OCI-LY1 (cell line): ENCODE results near the gene MKNK1.

ENCODE experiments used
- H2AFZ ChIP-seq: fragments of 200-600 bp; sonication (generic), shearing (Covaris generic); 2 replicates; pipeline ENCODE4 v1.6.0; 2014; ENCODE audit warnings: antibody characterized with exemption, mild to moderate bottlenecking, low read length
- H3F3A ChIP-seq: fragments of 200-600 bp; sonication (generic), shearing (Covaris generic); 2 replicates; pipeline ENCODE4 v1.6.0; 2014; ENCODE audit warnings: mild to moderate bottlenecking, antibody characterized with exemption, low read length, moderate library complexity; ENCODE audit not compliant: insufficient read depth
- H3K27ac ChIP-seq: fragments of 200-600 bp; sonication (generic); 2 replicates; pipeline ENCODE4 v1.5.1; 2014; ENCODE audit warnings: low read length, mixed run types, mild to moderate bottlenecking, low read depth; ENCODE audit not compliant: poor library complexity, severe bottlenecking
- H3K27me3 ChIP-seq: fragments of 200-600 bp; sonication (generic); 2 replicates; pipeline ENCODE4 v1.6.0; 2014; ENCODE audit warnings: antibody characterized with exemption, mild to moderate bottlenecking, low read length, moderate library complexity; ENCODE audit not compliant: insufficient read depth
- H3K36me3 ChIP-seq: fragments of 200-600 bp; sonication (generic); 2 replicates; pipeline ENCODE4 v1.6.1; 2014; ENCODE audit warnings: mild to moderate bottlenecking, antibody characterized with exemption, low read length, moderate library complexity, mixed read lengths; ENCODE audit not compliant: insufficient read depth
- H3K4me1 ChIP-seq: fragments of 200-600 bp; sonication (generic); 2 replicates; pipeline ENCODE4 v1.5.1; 2014; ENCODE audit warnings: mild to moderate bottlenecking, low read length, moderate library complexity; ENCODE audit not compliant: insufficient read depth, severe bottlenecking
- H3K4me2 ChIP-seq: fragments of 200-600 bp; sonication (generic), shearing (Covaris generic); 2 replicates; pipeline ENCODE4 v1.6.1; 2014; ENCODE audit warnings: low read length
- H3K4me3 ChIP-seq: fragments of 200-600 bp; sonication (generic); 2 replicates; pipeline ENCODE4 v1.5.1; 2014; ENCODE audit warnings: low read length, low read depth, mild to moderate bottlenecking, mixed read lengths; ENCODE audit not compliant: poor library complexity, severe bottlenecking
- H3K79me2 ChIP-seq: fragments of 200-600 bp; shearing (Covaris generic); 2 replicates; pipeline ENCODE4 v1.6.1; 2016; ENCODE audit warnings: mixed run types, low read length, mixed read lengths; ENCODE audit not compliant: insufficient read depth
- H3K9ac ChIP-seq: fragments of 200-600 bp; sonication (generic), shearing (Covaris generic); 2 replicates; pipeline ENCODE4 v1.6.1; 2014; ENCODE audit warnings: mild to moderate bottlenecking, low read length, mixed read lengths
- H3K9me2 ChIP-seq: fragments of 200-600 bp; sonication (generic), shearing (Covaris generic); 2 replicates; pipeline ENCODE4 v1.6.1; 2014; ENCODE audit warnings: low read depth, mild to moderate bottlenecking, low read length, mixed read lengths
- H3K9me3 ChIP-seq: fragments of 200-600 bp; shearing (Covaris generic); 2 replicates; pipeline ENCODE4 v1.6.1; 2014; ENCODE audit warnings: low read length, mixed read lengths
- H4K20me1 ChIP-seq: fragments of 200-600 bp; sonication (generic), shearing (Covaris generic); 2 replicates; pipeline ENCODE4 v1.6.0; 2016; ENCODE audit warnings: mild to moderate bottlenecking, low read length; ENCODE audit not compliant: insufficient read depth
- CTCF ChIP-seq: fragments of 200-600 bp; sonication (generic), shearing (Covaris generic); IDR thresholded peaks from 2 replicates; pipeline ENCODE4 v1.5.1; 2017; ENCODE audit warnings: mild to moderate bottlenecking, antibody characterized with exemption, low read length, moderate library complexity, mixed read lengths
- EZH2 ChIP-seq: fragments of 200-600 bp; sonication (generic), shearing (Covaris generic); IDR thresholded peaks from 2 replicates; pipeline ENCODE4 v1.8.0; 2017; ENCODE audit warnings: borderline replicate concordance, mixed run types, mild to moderate bottlenecking, antibody characterized with exemption, low read length, moderate library complexity, mixed read lengths

MKNK1 gene

GRCh38 chr1:46551597-46552095, 52.4 kb downstream of the MKNK1 start, which contains the start of gene KNCN:
KNCN (minus strand) TSS chr1:46551647; CDS start chr1:46551215, 432 bp downstream.
- no peak within 1 kb of the TSS for H3K4me3 ChIP-seq
- no peaks in the 10 kb centered on the region for H3K79me2 ChIP-seq

GRCh38 chr1:46550751-46551231, 53.3 kb downstream of the MKNK1 start:
- Histone ChIP-seq H3F3A (no peaks in the 10 kb centered on the region), H3K36me3 (no peaks in the 10 kb centered on the region), H3K4me1 (no peaks in the 10 kb centered on the region), H3K4me2 (no peak overlapping the region), H3K79me2 (no peaks in the 10 kb centered on the region), H3K27me3 (no peaks in the 10 kb centered on the region), H3K9ac (no peak overlapping the region), H4K20me1 (no peaks in the 10 kb centered on the region), H3K27ac (no peak overlapping the region), H3K9me3 (no peaks in the 10 kb centered on the region), H3K4me3 (no peak overlapping the region), H2AFZ (no peak overlapping the region), H3K9me2 (no peaks in the 10 kb centered on the region)
- no peak for TF ChIP-seq EZH2
- no peak for TF ChIP-seq CTCF

More at GRCh38 chr1:46551597-46552095, 52.4 kb downstream of the MKNK1 start, which contains the start of gene KNCN:
- no peak within 1 kb of the TSS for H3K27ac ChIP-seq
- H3K4me1 ChIP-seq: no peaks in the 10 kb centered on the region
- H3K9me3 ChIP-seq: no peaks in the 10 kb centered on the region
- H3K9me2 ChIP-seq: no peaks in the 10 kb centered on the region
- no peaks in the 10 kb centered on the region for H3K36me3 ChIP-seq
- TF ChIP-seq EZH2 (no peak), CTCF (no peak)
- no peaks in the 10 kb centered on the region for H3K27me3 ChIP-seq
- H3F3A ChIP-seq: no peaks in the 10 kb centered on the region
- no peak within 1 kb of the TSS for H3K9ac ChIP-seq
- no peaks in the 10 kb centered on the region for H4K20me1 ChIP-seq
- H3K4me2 ChIP-seq: no peak within 1 kb of the TSS
- no peak within 1 kb of the TSS for H2AFZ ChIP-seq

GRCh38 chr1:46549697-46550681, 54.1 kb downstream of the MKNK1 start:
- H3K4me1 ChIP-seq: no peaks in the 10 kb centered on the region
- no peak overlapping the region for H3K4me3 ChIP-seq
- no peaks in the 10 kb centered on the region for H4K20me1 ChIP-seq
- no peaks in the 10 kb centered on the region for H3K9me3 ChIP-seq
- H3K79me2 ChIP-seq: no peaks in the 10 kb centered on the region
- H2AFZ ChIP-seq: no peak overlapping the region
- no peak overlapping the region for H3K9ac ChIP-seq
- H3K9me2 ChIP-seq: no peaks in the 10 kb centered on the region
- no peaks in the 10 kb centered on the region for H3K27me3 ChIP-seq
- TF ChIP-seq CTCF: no peak
- no peak for TF ChIP-seq EZH2
- no peak overlapping the region for H3K27ac ChIP-seq
- H3K4me2 ChIP-seq: no peak overlapping the region
- no peaks in the 10 kb centered on the region for H3K36me3 ChIP-seq
- H3F3A ChIP-seq: no peaks in the 10 kb centered on the region
